LNCAP (cell line): Measurements from ENCODE around the gene GTSE1.

Source experiments
- TF ChIP-seq, protein P1 (sequence below): fragments of 450-650 bp; IDR thresholded peaks from 2 replicates; pipeline ENCODE4 v1.5.1; 2017; ENCODE audit warnings: mild to moderate bottlenecking

GTSE1 gene

DNA sequence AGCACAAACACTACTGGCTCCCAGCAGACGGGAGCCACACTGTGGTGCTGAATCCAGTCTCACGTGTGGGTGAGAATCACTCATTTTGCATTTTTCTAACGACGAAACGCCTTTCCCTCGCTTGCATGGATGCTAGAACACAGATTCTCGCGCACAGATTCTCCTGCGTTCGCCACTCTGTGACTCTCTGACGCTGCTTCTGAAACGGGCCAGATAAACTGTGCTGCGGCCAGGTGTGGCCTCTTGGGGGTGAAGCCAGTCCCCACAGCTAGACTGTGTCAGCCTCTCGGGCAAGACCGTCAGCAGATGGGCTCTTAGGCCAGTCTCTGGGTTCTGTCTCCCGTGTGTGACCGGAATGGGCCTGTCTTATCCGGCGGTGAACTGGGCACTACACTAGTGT, 83.4 kb downstream of the GTSE1 start:
- TF ChIP-seq, protein P1, sequence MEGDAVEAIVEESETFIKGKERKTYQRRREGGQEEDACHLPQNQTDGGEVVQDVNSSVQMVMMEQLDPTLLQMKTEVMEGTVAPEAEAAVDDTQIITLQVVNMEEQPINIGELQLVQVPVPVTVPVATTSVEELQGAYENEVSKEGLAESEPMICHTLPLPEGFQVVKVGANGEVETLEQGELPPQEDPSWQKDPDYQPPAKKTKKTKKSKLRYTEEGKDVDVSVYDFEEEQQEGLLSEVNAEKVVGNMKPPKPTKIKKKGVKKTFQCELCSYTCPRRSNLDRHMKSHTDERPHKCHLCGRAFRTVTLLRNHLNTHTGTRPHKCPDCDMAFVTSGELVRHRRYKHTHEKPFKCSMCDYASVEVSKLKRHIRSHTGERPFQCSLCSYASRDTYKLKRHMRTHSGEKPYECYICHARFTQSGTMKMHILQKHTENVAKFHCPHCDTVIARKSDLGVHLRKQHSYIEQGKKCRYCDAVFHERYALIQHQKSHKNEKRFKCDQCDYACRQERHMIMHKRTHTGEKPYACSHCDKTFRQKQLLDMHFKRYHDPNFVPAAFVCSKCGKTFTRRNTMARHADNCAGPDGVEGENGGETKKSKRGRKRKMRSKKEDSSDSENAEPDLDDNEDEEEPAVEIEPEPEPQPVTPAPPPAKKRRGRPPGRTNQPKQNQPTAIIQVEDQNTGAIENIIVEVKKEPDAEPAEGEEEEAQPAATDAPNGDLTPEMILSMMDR: no peak
